Adipose tissue (tissue), 3 donors: ENCODE data around the gene FBXL16. TPM values are rescaled to one million over a fixed set of nuclear protein-coding genes. Genes with fewer than 3 reads are reported as not detected.

Experiments
- H3K27ac ChIP-seq: one replicate; pipeline ENCODE4 v1.5.1; 2013; ENCODE audit warnings: low read depth, low read length
- WGBS, 3 donors: extraction: QIAGEN DNeasy Blood & Tissue Kit; methylation state at CpG; one replicate each; pipeline ENCODE4 v1.1.7; 2013; 5-methylcytosine and 5-hydroxymethylcytosine counted together
- polyA plus RNA-seq, 3 donors: library from polyadenylated mRNA; stranded (reverse); fragments of 200-250 nt; gene quantifications; one replicate each; pipeline ENCODE4 v1.2.3, GENCODE V29; 2013
- donor health status: healthy with polysubstance abuse.
- donor health status: Bipolar disorder and iron deficiency.
- donor health status: healthy.

FBXL16 gene
- polyA plus RNA-seq, 3 donors: 0.22 to 2.5 (median 0.37) TPM

GRCh38 chr16:725463-726187 lies 20.0 kb upstream of the FBXL16 start:
- 67 to 76% (median 68%) methylated on average over 22 to 23 of the region's 23 CpGs for WGBS, 3 donors
- no peak overlapping the region for H3K27ac ChIP-seq

GRCh38 chr16:725041-725376 lies 19.4 kb upstream of the FBXL16 start:
- H3K27ac ChIP-seq: no peak overlapping the region
- 70 to 72% (median 71%) methylated on average over 7 of the region's 7 CpGs for WGBS, 3 donors

- no peak overlapping the region for H3K27ac ChIP-seq
- 62 to 66% (median 66%) methylated on average over 29 of the region's 29 CpGs for WGBS, 3 donors
Observed at GRCh38 chr16:724188-725040, 18.8 kb upstream of the FBXL16 start.

- WGBS, 3 donors: 75 to 86% (median 84%) methylated on average over 9 of the region's 9 CpGs
- H3K27ac ChIP-seq: no peak overlapping the region
Observed at GRCh38 chr16:723695-724094, 18.1 kb upstream of the FBXL16 start.

- 83 to 86% (median 85%) methylated on average over 23 to 24 of the region's 24 CpGs for WGBS, 3 donors
- H3K27ac ChIP-seq: no peak overlapping the region
Observed at GRCh38 chr16:722835-723633, 17.4 kb upstream of the FBXL16 start.

GRCh38 chr16:721765-722540 lies 16.4 kb upstream of the FBXL16 start:
- no peak overlapping the region for H3K27ac ChIP-seq
- WGBS, 3 donors: 82 to 95% (median 83%) methylated on average over 46 to 51 of the region's 51 CpGs

GRCh38 chr16:720990-721764 lies 15.6 kb upstream of the FBXL16 start, which contains the start of gene ANTKMT:
Gene ANTKMT (plus strand): TSS chr16:721146. CDS start chr16:721275, 129 bp downstream.
- H3K27ac ChIP-seq: peak within 1 kb of the TSS; percentile 62
- 3 to 9% (median 9%) methylated on average over 82 to 106 of the region's 106 CpGs for WGBS, 3 donors

GRCh38 chr16:720447-720989 lies 14.9 kb upstream of the FBXL16 start:
- H3K27ac ChIP-seq: peak overlapping the region; percentile 62
- 0 to 1% (median 1%) methylated on average over 38 of the region's 38 CpGs for WGBS, 3 donors

GRCh38 chr16:719815-720446 lies 14.3 kb upstream of the FBXL16 start:
- WGBS, 3 donors: 5 to 13% (median 10%) methylated on average over 15 to 16 of the region's 16 CpGs

GRCh38 chr16:718922-719321 lies 13.3 kb upstream of the FBXL16 start:
- H3K27ac ChIP-seq: no peak overlapping the region
- 76 to 84% (median 82%) methylated on average over 6 of the region's 6 CpGs for WGBS, 3 donors

More at GRCh38 chr16:719815-720446, 14.3 kb upstream of the FBXL16 start:
- H3K27ac ChIP-seq: no peak overlapping the region

GRCh38 chr16:718389-718788 lies 12.8 kb upstream of the FBXL16 start:
- H3K27ac ChIP-seq: no peak overlapping the region
- 87 to 94% (median 94%) methylated on average over 9 of the region's 9 CpGs for WGBS, 3 donors

- H3K27ac ChIP-seq: no peak overlapping the region
- WGBS, 3 donors: 72 to 79% (median 79%) methylated on average over 31 to 32 of the region's 32 CpGs
Observed at GRCh38 chr16:717450-718245, 12.0 kb upstream of the FBXL16 start.

GRCh38 chr16:716768-717325 lies 11.2 kb upstream of the FBXL16 start:
- H3K27ac ChIP-seq: no peak overlapping the region
- WGBS, 3 donors: 83 to 93% (median 86%) methylated on average over 24 to 29 of the region's 29 CpGs

- H3K27ac ChIP-seq: no peak overlapping the region
- 16 to 34% (median 27%) methylated on average over 10 to 12 of the region's 12 CpGs for WGBS, 3 donors
Observed at GRCh38 chr16:716200-716568, 10.6 kb upstream of the FBXL16 start.

- 1 to 3% (median 2%) methylated on average over 44 to 74 of the region's 74 CpGs for WGBS, 3 donors
- no peak overlapping the region for H3K27ac ChIP-seq
Observed at GRCh38 chr16:715477-716199, 10.0 kb upstream of the FBXL16 start.
